ENCODE measurements around the gene CCNJL. TPM values are rescaled to one million over a fixed set of nuclear protein-coding genes. Genes with fewer than 3 reads are reported as not detected.

CCNJL gene
- total RNA-seq, 6 experiments from 2014 or later: not detected

DNA sequence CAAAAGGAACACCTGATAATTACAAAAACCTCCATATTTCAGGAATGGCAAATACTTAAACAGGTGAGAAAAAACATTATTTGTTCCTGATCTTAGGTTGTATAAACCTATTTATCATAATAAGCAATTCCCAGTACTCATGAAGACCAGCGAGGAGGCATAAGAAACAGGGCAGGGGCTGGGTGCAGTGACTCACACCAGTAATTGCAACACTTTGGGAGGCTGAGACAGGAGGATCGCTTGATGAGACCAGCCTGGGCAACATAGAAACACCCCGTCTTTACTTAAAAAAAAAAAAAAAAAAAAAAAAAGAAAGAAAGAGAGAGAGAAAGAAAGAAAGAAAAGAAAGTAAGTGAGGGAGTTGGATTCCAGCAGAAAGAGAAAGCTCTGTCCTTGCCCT, 21.6 kb downstream of the CCNJL start:
- DNase-seq: no peak
- Mint-ChIP-seq H3K4me3 (no peak overlapping the region), H3K27me3 (ENCODE audit: insufficient read depth) (peaks cover 23% of the 10 kb centered on the region), H3K36me3 (ENCODE audit: low read depth) (no peaks in the 10 kb centered on the region), H3K4me1 (ENCODE audit: low read depth) (peaks cover 6% of the 10 kb centered on the region), H3K27ac (no peak overlapping the region), H3K9me3 (no peaks in the 10 kb centered on the region)
- TF ChIP-seq, protein P1, sequence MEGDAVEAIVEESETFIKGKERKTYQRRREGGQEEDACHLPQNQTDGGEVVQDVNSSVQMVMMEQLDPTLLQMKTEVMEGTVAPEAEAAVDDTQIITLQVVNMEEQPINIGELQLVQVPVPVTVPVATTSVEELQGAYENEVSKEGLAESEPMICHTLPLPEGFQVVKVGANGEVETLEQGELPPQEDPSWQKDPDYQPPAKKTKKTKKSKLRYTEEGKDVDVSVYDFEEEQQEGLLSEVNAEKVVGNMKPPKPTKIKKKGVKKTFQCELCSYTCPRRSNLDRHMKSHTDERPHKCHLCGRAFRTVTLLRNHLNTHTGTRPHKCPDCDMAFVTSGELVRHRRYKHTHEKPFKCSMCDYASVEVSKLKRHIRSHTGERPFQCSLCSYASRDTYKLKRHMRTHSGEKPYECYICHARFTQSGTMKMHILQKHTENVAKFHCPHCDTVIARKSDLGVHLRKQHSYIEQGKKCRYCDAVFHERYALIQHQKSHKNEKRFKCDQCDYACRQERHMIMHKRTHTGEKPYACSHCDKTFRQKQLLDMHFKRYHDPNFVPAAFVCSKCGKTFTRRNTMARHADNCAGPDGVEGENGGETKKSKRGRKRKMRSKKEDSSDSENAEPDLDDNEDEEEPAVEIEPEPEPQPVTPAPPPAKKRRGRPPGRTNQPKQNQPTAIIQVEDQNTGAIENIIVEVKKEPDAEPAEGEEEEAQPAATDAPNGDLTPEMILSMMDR (IDR thresholded peaks at IDR 0.05): no peak

DNA sequence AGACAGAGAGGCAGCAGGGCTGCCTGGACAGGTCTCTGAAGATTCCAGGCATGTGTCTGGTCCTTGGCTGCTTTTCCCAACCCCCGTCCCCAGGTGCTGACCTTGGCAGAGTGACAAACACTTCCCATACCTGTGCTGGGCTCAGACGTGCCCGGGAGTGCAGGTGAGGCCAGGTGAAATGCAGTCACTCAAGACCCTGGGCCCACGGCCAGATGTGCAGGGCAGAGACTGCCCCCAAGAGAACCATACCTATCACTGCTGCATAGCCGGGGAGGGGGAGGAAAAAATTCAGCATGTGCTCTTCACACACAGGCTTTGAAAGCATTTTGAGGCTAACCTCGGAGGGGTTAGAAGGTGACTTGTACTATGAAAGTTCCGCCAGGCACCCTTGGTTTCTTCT, 22.6 kb downstream of the CCNJL start:
- peaks cover 6% of the 10 kb centered on the region for H3K4me1 Mint-ChIP-seq (ENCODE audit: low read depth)
- H3K9me3 Mint-ChIP-seq: no peaks in the 10 kb centered on the region
- H3K36me3 Mint-ChIP-seq (ENCODE audit: low read depth): no peaks in the 10 kb centered on the region
- no peak for DNase-seq
- H3K27me3 Mint-ChIP-seq (ENCODE audit: insufficient read depth): peaks cover 29% of the 10 kb centered on the region
- H3K27ac Mint-ChIP-seq: no peak overlapping the region
- TF ChIP-seq, protein P1 (IDR thresholded peaks at IDR 0.05): no peak
- no peak overlapping the region for H3K4me3 Mint-ChIP-seq

DNA sequence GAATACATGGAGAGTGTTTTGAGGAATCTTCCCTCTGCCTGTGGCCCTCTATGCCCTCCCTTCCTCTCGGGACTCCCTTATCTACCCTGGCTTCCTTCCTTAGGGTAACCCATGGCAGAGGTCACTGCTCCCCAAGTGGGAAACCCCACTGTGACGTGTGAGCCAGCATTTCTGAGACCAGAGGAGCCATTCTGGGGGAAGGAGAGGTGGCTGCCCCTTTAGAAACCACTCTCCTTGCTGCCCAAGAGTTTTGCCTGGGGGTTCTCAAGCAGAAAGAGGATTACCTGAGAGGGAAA, 23.1 kb downstream of the CCNJL start:
- Mint-ChIP-seq H3K36me3 (ENCODE audit: low read depth) (no peaks in the 10 kb centered on the region), H3K4me1 (ENCODE audit: low read depth) (peaks cover 6% of the 10 kb centered on the region), H3K27ac (no peak overlapping the region)

DNA sequence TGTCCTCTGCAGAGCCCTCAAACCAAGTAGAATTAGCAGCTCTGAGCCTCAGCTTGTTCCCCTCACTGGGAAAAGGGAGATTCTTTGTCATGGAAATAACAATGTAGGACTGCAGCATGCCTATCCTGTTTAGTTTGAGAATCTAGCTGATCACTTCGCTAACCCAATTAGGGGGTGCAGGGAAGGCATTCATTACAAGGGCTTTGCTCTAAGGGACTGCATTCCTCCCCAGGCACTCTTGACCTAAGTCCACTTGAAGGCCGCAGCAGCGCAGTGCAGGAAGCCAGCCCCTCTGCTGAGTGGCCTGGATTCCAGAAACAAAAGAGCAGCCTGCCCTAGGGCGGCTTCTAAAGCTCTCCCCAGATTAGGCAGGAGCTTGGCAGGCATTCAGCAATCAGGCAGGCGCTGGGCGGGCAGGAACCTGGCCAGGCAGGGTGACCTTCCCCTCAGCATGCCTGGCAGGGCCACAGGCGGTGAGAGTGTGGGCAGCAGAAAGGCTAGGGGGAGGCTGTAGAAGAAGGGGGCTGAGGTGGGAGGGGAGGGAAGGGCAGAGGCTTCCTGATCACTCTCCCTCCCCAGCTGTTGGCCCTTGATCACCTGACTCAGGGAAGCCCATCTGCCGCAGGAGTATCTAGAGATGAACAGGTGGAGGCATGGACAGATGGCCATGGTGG, 24.8 kb downstream of the CCNJL start:
- TF ChIP-seq, protein P1 (IDR thresholded peaks at IDR 0.05): no peak
- DNase-seq: peak; percentile 4
- H3K27me3 Mint-ChIP-seq (ENCODE audit: insufficient read depth): peaks cover 28% of the 10 kb centered on the region
- H3K9me3 Mint-ChIP-seq: no peaks in the 10 kb centered on the region
- H3K4me1 Mint-ChIP-seq (ENCODE audit: low read depth): peaks cover 6% of the 10 kb centered on the region
- H3K4me3 Mint-ChIP-seq: no peak overlapping the region
- no peak overlapping the region for H3K27ac Mint-ChIP-seq
- no peaks in the 10 kb centered on the region for H3K36me3 Mint-ChIP-seq (ENCODE audit: low read depth)

More for the DNA sequence above, 23.1 kb downstream of the CCNJL start:
- Mint-ChIP-seq H3K4me3 (no peak overlapping the region), H3K9me3 (no peaks in the 10 kb centered on the region), H3K27me3 (ENCODE audit: insufficient read depth) (peaks cover 31% of the 10 kb centered on the region)
- TF ChIP-seq, protein P1 (IDR thresholded peaks at IDR 0.05): no peak
- no peak for DNase-seq

DNA sequence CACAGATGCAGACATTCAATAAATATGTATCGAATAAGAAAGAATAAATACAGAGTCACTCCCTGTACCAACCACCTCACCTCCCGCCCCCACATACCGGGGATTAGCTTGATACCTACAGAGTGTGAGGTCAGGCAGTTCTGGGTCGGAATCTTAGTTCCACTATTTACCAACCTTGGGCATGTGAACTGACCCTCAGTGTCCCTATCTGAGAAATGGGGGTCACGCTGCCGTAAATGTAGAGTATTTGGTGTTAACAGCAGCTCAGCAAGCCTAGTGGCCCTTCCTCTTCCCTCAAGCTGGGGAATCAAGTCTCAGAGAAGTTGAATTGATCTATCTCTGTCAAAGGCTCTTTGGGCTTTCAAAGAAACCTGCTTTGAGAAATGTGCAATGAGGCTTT, 25.4 kb downstream of the CCNJL start:
- TF ChIP-seq, protein P1 (IDR thresholded peaks at IDR 0.05): no peak
- H3K4me3 Mint-ChIP-seq: no peak overlapping the region
- no peak for DNase-seq
- peaks cover 6% of the 10 kb centered on the region for H3K4me1 Mint-ChIP-seq (ENCODE audit: low read depth)
- H3K9me3 Mint-ChIP-seq: no peaks in the 10 kb centered on the region
- no peak overlapping the region for H3K27ac Mint-ChIP-seq
- H3K36me3 Mint-ChIP-seq (ENCODE audit: low read depth): no peaks in the 10 kb centered on the region
- peaks cover 26% of the 10 kb centered on the region for H3K27me3 Mint-ChIP-seq (ENCODE audit: insufficient read depth)

GRCh38 chr5:160285316-160285715, 27.0 kb downstream of the CCNJL start:
- Mint-ChIP-seq H3K4me3 (no peak overlapping the region), H3K27me3 (ENCODE audit: insufficient read depth) (peaks cover 30% of the 10 kb centered on the region), H3K27ac (no peak overlapping the region), H3K4me1 (ENCODE audit: low read depth) (peaks cover 6% of the 10 kb centered on the region), H3K36me3 (ENCODE audit: low read depth) (no peaks in the 10 kb centered on the region), H3K9me3 (no peaks in the 10 kb centered on the region)
- no peak for DNase-seq
- TF ChIP-seq, protein P1 (IDR thresholded peaks at IDR 0.05): no peak

Measured in HFFc6 (cell line).